Measurements from ENCODE around the gene RAP1B. TPM values are rescaled to one million over a fixed set of nuclear protein-coding genes. Genes with fewer than 3 reads are reported as not detected.

The RAP1B gene
- total RNA-seq, 2 donors from 2014 or later, result 162 to 209 TPM

Other genes with a start within 250 kb of the RAP1B start
- 100 to 1,000 TPM; 100 to 108 TPM for gene NUP107, start 76.1 kb downstream of the RAP1B start, total RNA-seq
- gene SLC35E3, start 135.3 kb downstream of the RAP1B start, total RNA-seq, result 1 to 10 TPM; 5.6 to 6.8 TPM
- gene MDM2, start 197.3 kb downstream of the RAP1B start, total RNA-seq, result 100 to 1,000 TPM; 191 to 225 TPM